ENCODE results near the gene IFNGR1. TPM values are rescaled to one million over a fixed set of nuclear protein-coding genes. Genes with fewer than 3 reads are reported as not detected.

Gene IFNGR1
- total RNA-seq, 1 experiment from 2014 or later, result 18.4 TPM

GRCh38 chr6:137248702-137249101 lies 29.5 kb upstream of the IFNGR1 start:
- Histone ChIP-seq H3K27ac (ENCODE audit: low read depth, low read length, poor library complexity, severe bottlenecking) (no peak overlapping the region), H3K4me1 (ENCODE audit: insufficient read depth, low read length, poor library complexity, severe bottlenecking) (no peaks in the 10 kb centered on the region), H3K27me3 (replicated peaks; ENCODE audit: insufficient read depth, low read depth, low read length, poor library complexity) (no peaks in the 10 kb centered on the region), H3K9me3 (ENCODE audit: low read depth, low read length, poor library complexity, severe bottlenecking) (no peaks in the 10 kb centered on the region), H3K4me3 (ENCODE audit: low read depth, low read length, poor library complexity, severe bottlenecking) (no peak overlapping the region), H3K36me3 (ENCODE audit: insufficient read depth, low read length, poor library complexity, severe bottlenecking) (no peaks in the 10 kb centered on the region)
- ChIA-PET POLR2A (ENCODE audit: low non-redundant PET) (no interaction called here), CTCF (no interaction called here)
- TF ChIP-seq CTCF (conservative IDR thresholded peaks at IDR 0.05; ENCODE audit: low read depth, low read length) (no peak), EZH2 (IDR thresholded peaks at IDR 0.05; ENCODE audit: borderline replicate concordance, low read depth, low read length, poor library complexity, severe bottlenecking) (no peak)
- BruUV-seq (replicated peaks), result no TSS peak
- DNase-seq (ENCODE audit: low spot score), result no peak
- intact Hi-C loops (cut with micrococcal nuclease; ENCODE audit: unreplicated experiment), result no loop called here

- intact Hi-C loops (cut with micrococcal nuclease; ENCODE audit: unreplicated experiment), result no loop called here
- ChIA-PET POLR2A (ENCODE audit: low non-redundant PET) (no interaction called here), CTCF (no interaction called here)
- DNase-seq (ENCODE audit: low spot score), result no peak
- H3K27ac ChIP-seq (ENCODE audit: low read depth, low read length, poor library complexity, severe bottlenecking), result no peak overlapping the region
- H3K4me1 ChIP-seq (ENCODE audit: insufficient read depth, low read length, poor library complexity, severe bottlenecking), result no peaks in the 10 kb centered on the region
- no peak overlapping the region for H3K4me3 ChIP-seq (ENCODE audit: low read depth, low read length, poor library complexity, severe bottlenecking)
- no peaks in the 10 kb centered on the region for H3K36me3 ChIP-seq (ENCODE audit: insufficient read depth, low read length, poor library complexity, severe bottlenecking)
- TF ChIP-seq CTCF (conservative IDR thresholded peaks at IDR 0.05; ENCODE audit: low read depth, low read length), result no peak
- TF ChIP-seq EZH2 (IDR thresholded peaks at IDR 0.05; ENCODE audit: borderline replicate concordance, low read depth, low read length, poor library complexity, severe bottlenecking), result no peak
- no TSS peak for BruUV-seq (replicated peaks)
- no peaks in the 10 kb centered on the region for H3K9me3 ChIP-seq (ENCODE audit: low read depth, low read length, poor library complexity, severe bottlenecking)
- H3K27me3 ChIP-seq (replicated peaks; ENCODE audit: insufficient read depth, low read depth, low read length, poor library complexity), result no peaks in the 10 kb centered on the region
Measured at GRCh38 chr6:137247724-137248123, 28.5 kb upstream of the IFNGR1 start.

DNA sequence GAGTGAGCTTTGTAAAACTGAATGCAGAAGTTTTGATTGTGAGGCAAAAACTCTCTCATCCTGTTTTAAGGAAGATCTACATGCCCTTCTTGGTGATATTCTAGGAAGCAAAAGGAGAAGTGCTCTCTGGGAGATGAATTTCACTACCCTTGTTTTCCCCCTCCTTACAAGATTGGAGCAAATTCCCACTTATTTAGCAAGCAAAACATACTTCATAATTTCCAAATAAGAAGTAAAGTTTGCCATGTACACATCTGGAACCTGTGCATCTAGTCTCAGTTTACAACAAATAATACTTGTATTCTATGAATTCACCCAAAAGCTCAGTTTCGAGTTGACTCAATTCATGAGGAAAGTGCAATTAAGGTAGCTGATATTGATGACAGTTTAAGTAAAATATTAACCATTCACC lies 27.6 kb upstream of the IFNGR1 start:
- Histone ChIP-seq H3K27ac (ENCODE audit: low read depth, low read length, poor library complexity, severe bottlenecking) (no peak overlapping the region), H3K9me3 (ENCODE audit: low read depth, low read length, poor library complexity, severe bottlenecking) (no peaks in the 10 kb centered on the region), H3K4me1 (ENCODE audit: insufficient read depth, low read length, poor library complexity, severe bottlenecking) (no peaks in the 10 kb centered on the region), H3K4me3 (ENCODE audit: low read depth, low read length, poor library complexity, severe bottlenecking) (no peak overlapping the region), H3K36me3 (ENCODE audit: insufficient read depth, low read length, poor library complexity, severe bottlenecking) (no peaks in the 10 kb centered on the region), H3K27me3 (replicated peaks; ENCODE audit: insufficient read depth, low read depth, low read length, poor library complexity) (no peaks in the 10 kb centered on the region)
- TF ChIP-seq EZH2 (IDR thresholded peaks at IDR 0.05; ENCODE audit: borderline replicate concordance, low read depth, low read length, poor library complexity, severe bottlenecking) (no peak), CTCF (conservative IDR thresholded peaks at IDR 0.05; ENCODE audit: low read depth, low read length) (no peak)
- POLR2A ChIA-PET (ENCODE audit: low non-redundant PET), result no interaction called here
- CTCF ChIA-PET, result no interaction called here
- no peak for DNase-seq (ENCODE audit: low spot score)
- intact Hi-C loops (cut with micrococcal nuclease; ENCODE audit: unreplicated experiment), result no loop called here
- no TSS peak for BruUV-seq (replicated peaks)
